Measurements from ENCODE around the gene ST6GALNAC2. TPM values are rescaled to one million over a fixed set of nuclear protein-coding genes. Genes with fewer than 3 reads are reported as not detected.

The ST6GALNAC2 gene
- total RNA-seq, 1 donor from 2014 or later = 0.62 TPM

GRCh38 chr17:76530095-76530723 lies 55.5 kb downstream of the ST6GALNAC2 start:
- Mint-ChIP-seq H3K4me3 (ENCODE audit: low read depth) (no peak overlapping the region), H3K27ac (peak overlapping the region; percentile 49), H3K4me1 (ENCODE audit: low read depth) (peaks cover 12% of the 10 kb centered on the region), H3K27me3 (peaks cover 26% of the 10 kb centered on the region), H3K36me3 (ENCODE audit: insufficient read depth) (no peaks in the 10 kb centered on the region), H3K9me3 (ENCODE audit: low read depth) (no peaks in the 10 kb centered on the region)
- no peak for TF ChIP-seq CTCF (IDR thresholded peaks at IDR 0.05; ENCODE audit: unreplicated experiment)
- DNase-seq (ENCODE audit: low spot score, unreplicated experiment) = no peak

GRCh38 chr17:76529224-76530094 lies 56.2 kb downstream of the ST6GALNAC2 start:
- no peak for DNase-seq (ENCODE audit: low spot score, unreplicated experiment)
- Mint-ChIP-seq H3K4me1 (ENCODE audit: low read depth) (peaks cover 19% of the 10 kb centered on the region), H3K27ac (no peak overlapping the region), H3K27me3 (peaks cover 24% of the 10 kb centered on the region), H3K36me3 (ENCODE audit: insufficient read depth) (no peaks in the 10 kb centered on the region), H3K9me3 (ENCODE audit: low read depth) (no peaks in the 10 kb centered on the region), H3K4me3 (ENCODE audit: low read depth) (no peak overlapping the region)
- TF ChIP-seq CTCF (IDR thresholded peaks at IDR 0.05; ENCODE audit: unreplicated experiment) = no peak

- no peak overlapping the region for H3K27ac Mint-ChIP-seq
- H3K27me3 Mint-ChIP-seq = peaks cover 22% of the 10 kb centered on the region
- no peaks in the 10 kb centered on the region for H3K9me3 Mint-ChIP-seq (ENCODE audit: low read depth)
- TF ChIP-seq CTCF (IDR thresholded peaks at IDR 0.05; ENCODE audit: unreplicated experiment) = no peak
- no peaks in the 10 kb centered on the region for H3K36me3 Mint-ChIP-seq (ENCODE audit: insufficient read depth)
- peaks cover 20% of the 10 kb centered on the region for H3K4me1 Mint-ChIP-seq (ENCODE audit: low read depth)
- H3K4me3 Mint-ChIP-seq (ENCODE audit: low read depth) = no peak overlapping the region
- no peak for DNase-seq (ENCODE audit: low spot score, unreplicated experiment)
Observed at GRCh38 chr17:76528528-76529223, 57.0 kb downstream of the ST6GALNAC2 start.

- peaks cover 26% of the 10 kb centered on the region for H3K27me3 Mint-ChIP-seq
Observed at GRCh38 chr17:76528156-76528527, 57.5 kb downstream of the ST6GALNAC2 start.

More at GRCh38 chr17:76528156-76528527, 57.5 kb downstream of the ST6GALNAC2 start:
- no peak overlapping the region for H3K27ac Mint-ChIP-seq
- H3K9me3 Mint-ChIP-seq (ENCODE audit: low read depth) = no peaks in the 10 kb centered on the region
- no peaks in the 10 kb centered on the region for H3K36me3 Mint-ChIP-seq (ENCODE audit: insufficient read depth)
- no peak for DNase-seq (ENCODE audit: low spot score, unreplicated experiment)
- TF ChIP-seq CTCF (IDR thresholded peaks at IDR 0.05; ENCODE audit: unreplicated experiment) = no peak
- no peak overlapping the region for H3K4me3 Mint-ChIP-seq (ENCODE audit: low read depth)
- peaks cover 21% of the 10 kb centered on the region for H3K4me1 Mint-ChIP-seq (ENCODE audit: low read depth)

Measured in progenitor cell of endocrine pancreas (in vitro differentiated cells).